Measurements from ENCODE around the gene TPP2.

GRCh38 chr13:102707467-102707866, 110.7 kb downstream of the TPP2 start:
- TF ChIP-seq EZH2phosphoT487 (IDR thresholded peaks at IDR 0.05; ENCODE audit: insufficient read depth, low read depth): no peak
- no peak for TF ChIP-seq EZH2 (IDR thresholded peaks at IDR 0.05; ENCODE audit: insufficient read depth, poor library complexity, severe bottlenecking)
